ENCODE measurements around the gene BRCA2.

Gene BRCA2

DNA sequence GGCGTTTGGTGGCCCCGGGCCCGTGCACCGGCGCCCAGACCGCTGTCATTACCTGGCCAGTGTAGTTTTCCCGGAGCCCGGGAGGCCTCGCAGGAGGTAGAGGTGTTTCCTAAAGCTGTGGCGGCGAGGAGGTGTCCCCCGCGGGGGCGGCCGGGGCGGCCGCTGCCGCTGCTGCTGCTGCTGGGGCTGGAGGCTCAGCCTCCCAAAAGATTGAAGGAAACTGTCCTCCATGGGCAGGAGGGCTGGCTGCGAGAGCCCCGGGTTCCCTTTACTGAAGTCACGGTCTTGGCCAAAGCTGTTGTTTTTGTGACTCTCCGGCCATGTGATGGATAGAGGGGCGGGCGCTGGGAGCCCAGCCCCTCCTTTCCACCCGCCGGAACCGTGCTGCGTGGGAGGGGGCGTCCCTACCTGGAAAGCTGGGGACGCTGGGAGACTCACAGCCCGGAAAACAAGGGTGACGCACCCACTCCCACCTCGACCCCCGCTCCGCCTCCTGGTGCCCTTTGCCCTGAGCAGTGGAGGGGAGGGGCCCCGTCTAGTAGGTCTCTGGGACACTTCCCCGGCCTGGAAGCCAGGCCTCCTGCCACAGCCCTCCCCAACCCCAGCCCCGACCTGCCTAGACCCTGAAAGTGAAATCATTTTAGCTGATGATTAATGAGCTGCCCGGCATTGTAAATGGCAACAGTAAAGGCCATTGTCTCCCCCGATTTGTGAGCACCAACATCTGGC, 112.7 kb downstream of the BRCA2 start, which contains the start of gene N4BP2L1:
N4BP2L1 (minus strand) TSS at position 279 of the 729 bp plus-strand sequence; CDS start at position 231, 48 bp downstream.
- peak; percentile 82 for DNase-seq (ENCODE audit: low read depth)

DNA sequence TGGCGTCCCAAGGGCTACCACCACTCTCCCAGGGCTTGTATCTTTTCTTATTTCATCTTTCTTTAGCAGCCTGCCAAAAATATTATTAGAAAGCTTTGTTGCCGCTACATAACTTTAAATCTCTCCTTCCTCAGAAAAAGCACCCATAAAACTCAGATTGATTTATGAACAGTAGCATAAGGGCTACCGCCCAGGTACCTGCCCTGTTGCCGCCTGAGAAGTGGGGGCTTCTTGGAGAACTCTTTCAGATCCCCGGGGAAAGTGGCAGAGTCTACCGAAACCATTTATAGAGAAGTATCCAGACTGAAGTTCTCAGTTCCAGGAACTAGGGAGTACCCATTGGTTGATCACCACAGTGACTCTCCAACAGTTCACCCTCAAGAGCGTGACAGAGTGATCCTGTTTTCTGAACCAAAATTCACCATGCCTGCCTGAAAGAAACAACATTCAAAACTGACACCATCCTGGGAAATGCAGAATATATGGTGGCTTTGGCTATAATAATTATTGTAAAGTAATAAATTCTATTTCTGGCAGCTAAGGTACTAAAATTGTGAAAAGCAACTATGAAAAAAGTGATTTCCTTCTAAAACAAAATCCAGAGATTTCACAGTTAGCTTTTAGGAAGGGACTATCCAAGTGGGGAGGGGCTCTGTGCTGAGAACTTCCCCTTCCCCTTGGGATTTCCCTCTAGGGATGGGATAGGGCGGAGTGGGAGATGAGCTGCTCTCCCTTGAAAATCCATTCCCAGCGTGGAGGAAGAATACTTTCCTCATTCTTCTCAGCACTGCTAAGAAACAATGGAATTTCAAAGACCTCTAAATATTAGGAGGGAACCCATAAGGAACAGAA, 113.5 kb downstream of the BRCA2 start:
- no peak for DNase-seq (ENCODE audit: low read depth)

DNA sequence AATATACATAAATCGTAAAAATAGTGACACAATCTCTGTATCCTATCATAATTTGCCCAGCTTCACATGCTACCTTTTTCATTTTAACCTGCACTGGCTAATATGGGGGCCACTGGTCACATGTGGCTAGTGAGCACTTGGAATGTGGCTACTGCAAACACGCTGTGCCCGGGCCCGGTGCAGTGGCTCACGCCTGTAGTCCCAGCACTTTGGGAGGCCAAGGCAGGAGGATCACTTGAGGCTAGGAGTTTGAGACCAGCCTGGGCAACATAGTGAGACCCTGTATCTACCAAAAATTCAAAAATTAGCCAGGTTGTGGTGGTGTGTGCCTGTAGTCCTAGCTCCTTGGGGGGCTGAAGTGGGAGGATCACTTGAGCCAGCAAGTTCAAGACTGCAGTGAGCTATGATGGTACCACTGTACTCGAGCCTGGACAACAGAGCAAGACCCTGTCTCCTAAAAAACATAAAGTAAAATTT, 114.2 kb downstream of the BRCA2 start:
- DNase-seq (ENCODE audit: low read depth): no peak

DNA sequence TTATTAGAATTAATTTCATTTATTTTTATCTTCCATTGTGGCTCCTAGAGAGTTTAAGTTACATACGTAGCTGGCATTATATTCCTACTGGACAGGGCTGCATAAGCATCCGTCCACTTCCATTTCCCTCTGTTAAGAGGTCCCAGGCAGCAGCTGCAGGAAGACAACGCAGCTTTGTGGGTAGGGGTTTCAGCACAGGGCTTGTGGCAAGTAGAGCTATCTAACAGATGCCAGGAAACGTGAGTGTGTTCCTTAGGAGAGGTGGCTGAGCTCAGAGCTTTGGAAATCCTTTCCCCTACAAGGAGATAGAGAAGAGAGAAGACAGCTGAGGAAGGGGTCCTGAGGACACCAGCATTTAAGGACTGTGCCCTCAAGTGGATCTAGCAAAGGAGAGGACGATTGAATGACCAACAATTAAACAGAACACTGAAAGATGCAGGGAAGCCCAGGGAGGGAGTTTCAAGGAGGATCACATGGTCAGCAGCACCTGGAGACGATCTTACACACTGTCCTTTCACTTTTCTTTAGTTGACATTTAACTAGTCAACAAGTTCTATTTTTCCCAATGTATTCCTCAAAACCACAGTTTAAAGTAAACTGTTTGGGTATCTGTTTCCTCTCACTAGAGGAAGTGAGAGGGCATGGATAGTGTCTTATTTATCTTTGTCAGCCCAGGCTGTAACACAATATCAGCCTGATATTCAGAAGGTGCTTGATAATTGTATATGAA, 114.9 kb downstream of the BRCA2 start:
- no peak for DNase-seq (ENCODE audit: low read depth)

DNA sequence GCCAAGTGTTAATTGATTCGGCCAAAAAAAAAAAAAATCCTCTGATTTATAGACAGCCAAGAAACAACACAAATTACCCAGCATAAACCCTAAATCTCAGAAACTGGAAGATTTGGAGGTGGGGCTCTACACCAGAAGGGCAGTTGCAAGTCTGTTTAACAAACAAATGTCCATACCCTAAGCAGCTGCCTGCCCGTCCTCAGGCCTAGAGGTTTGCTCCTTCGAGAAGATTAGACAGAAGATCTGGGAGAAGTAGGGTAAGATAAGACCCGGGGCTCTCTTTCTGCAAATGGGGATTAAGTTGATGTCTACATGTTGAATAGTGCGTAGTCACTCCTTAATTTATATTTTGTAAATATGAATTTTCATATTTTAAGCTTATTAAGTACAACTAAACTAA, 116.1 kb downstream of the BRCA2 start:
- no peak for DNase-seq (ENCODE audit: low read depth)

DNA sequence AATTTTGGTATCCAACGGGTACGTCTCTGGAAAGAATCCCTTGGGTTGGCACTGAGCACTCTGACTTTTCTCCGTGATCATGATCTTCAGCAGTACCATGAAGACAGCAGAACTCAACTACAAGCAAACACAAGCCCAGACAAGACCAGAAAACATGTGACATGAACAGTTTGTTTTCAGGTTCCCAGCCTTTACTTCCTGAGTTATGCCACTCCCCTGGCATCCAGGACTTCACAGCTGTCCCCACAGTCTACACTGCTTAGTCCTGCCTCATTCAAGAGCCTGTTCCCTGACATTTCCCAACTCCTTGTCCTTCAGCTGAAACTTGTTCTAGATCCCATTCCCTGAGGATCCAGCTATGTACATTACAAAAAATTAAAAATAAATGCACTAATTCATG, 117.5 kb downstream of the BRCA2 start:
- no peak for DNase-seq (ENCODE audit: low read depth)

DNA sequence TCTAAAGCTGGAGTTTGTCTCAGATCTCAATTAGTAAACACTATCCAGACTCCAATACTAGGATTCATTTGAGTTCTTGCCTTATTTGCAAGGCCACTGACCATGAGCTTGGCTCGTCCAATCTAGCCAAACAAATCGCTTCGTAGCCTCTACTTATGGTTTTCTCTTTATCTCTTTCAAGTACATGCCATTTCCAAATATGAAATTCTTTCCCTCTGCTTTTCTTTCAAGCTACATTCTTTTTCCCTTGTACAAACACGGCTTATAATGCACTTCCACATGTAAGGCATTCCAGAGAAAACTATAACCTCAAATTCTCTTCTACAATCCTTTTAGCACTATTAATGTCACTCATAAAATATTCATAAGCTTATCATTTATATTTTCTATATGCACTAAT, 123.6 kb downstream of the BRCA2 start:
- no peak for DNase-seq (ENCODE audit: low read depth)

DNA sequence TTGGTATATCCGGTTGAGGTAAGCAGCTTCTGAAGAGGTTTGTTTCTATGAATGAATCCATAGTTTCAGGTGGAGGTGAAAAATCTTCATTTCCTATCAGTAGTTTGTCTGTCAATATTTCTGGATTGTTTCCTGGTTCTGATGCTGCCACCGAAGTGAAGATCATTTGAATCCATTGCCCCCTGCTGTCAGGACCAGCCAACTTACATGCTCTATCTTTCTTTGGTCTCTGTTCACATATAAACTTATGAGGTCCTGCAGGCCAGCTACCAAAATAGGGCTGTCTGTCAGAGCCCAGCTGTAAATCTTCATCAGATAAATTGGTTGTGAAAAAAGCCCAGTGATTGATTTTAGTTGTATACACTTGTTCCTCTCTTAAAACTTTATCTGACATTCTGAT, 127.8 kb downstream of the BRCA2 start:
- no peak for DNase-seq (ENCODE audit: low read depth)

DNA sequence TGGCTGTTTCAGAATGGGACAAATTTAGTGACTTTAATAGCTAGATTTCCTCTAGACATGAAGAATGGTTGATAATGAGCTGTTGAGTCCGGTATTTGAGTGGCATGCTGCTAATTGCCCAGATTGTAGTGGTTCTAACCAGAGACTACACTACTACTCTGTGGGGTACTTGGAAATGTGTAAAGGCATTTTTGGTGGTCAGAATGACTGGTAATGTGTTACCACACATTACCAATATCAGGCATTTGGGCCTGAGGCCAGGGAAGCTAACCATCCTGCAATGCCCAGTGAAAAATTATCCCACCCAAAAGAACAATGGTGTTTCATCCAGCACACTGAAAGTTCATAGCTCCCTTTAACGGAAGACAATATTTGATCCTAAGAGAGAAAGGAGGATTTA, 130.2 kb downstream of the BRCA2 start:
- DNase-seq (ENCODE audit: low read depth): no peak

DNA sequence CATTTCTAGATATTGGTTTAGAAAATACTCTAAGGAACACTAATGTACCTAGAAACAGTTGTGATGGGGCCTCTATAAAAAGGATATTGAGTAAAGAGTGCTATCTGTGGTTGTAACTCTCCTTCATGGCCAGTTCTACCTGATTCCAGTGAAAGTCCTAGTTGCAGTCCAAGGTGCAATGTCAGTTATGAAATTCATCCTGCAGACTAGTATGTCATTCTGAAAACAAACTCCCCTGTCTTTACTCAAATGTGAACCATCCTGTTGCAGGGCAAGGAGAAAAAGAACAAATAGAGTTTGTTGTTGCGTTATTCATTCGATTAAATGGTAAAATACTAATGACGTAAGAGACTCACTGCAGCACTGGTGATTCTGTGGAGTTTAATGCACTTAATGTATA, 130.9 kb downstream of the BRCA2 start:
- DNase-seq (ENCODE audit: low read depth): no peak

DNA sequence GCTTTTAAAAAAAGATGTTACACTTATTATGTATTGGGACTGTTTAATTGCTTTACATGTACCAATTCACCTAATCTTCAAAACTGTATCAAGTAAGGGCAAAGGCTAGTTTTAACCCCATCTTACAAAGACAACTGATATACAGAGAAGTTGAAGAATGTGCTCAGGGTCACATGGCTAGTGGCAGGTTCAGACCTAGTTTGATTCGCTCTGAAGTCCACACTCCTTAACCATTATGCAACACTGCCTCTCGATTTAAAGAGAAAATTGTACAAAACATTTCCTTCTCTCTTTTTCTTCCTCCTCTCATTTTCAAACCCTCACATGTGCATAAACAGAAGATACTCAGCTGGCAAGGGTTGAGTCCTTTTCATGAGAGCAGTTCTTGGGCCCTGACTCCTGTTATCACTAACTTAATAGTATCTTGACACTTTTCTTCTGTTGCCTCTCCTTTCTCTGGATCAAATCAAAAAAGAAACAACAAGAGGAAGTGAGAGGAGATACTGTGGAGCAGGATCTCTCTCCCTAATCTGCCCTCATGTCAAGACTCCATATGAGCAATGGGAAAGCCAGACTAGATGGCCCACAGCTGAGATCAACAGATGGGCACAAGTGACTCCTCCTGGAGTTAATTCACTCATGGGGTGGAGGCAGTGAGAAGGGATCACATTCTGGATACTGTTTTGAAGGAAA, 131.6 kb downstream of the BRCA2 start:
- DNase-seq (ENCODE audit: low read depth): no peak

DNA sequence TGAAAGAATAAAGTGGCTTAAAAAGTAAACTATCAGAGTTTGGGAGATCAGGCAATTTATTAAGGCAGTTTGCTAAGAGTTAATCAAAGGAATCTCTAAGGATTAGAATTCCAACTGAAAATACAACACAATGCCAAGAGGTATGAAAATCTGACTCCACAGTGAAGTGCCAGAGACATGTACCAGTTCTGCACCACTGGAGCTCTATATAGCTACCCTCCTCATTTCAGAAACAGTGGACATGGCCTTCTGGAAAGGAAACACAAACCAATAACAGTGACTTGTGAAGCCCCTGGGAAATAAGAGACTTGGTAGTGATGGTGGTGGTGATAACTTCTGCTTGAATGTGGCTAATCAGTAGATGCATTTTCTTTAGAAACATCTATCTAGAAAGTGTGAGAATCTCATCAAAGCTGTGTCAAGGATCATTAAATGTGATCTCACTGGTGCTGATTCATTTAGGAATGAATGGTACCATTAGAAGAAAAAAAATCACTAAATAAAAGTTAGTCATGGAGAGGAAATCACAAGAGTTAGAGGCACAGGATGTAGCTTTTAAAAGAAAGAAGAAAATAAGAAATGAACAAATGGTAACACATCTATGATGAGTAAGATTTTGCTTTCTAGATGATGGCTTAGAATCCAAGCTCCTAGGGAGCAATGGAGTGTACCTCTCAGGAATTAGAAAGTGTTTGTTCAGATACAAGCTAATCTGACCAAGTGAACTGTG, 132.8 kb downstream of the BRCA2 start:
- no peak for DNase-seq (ENCODE audit: low read depth)

DNA sequence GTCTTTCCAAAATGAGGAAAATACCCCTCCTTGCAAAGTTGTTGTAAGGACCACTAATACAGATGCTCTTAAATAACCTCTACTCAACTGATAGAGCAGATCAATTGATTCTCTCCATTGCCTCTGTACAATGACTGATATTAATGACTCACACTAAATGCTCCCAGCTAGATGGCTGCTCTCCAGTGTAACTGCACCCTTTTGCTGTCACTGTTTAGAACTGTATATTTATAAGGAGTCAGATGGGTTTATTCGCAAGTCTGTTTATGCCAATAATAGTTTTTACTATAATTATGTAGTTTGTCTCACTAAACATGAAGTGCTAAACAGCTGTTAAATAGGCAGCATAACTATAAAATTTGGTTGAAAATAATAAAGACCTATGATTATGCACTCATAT, 133.7 kb downstream of the BRCA2 start:
- no peak for DNase-seq (ENCODE audit: low read depth)

Data from stimulated activated CD8-positive, alpha-beta memory T cell treated with anti-CD3 and anti-CD28 coated beads, Interleukin-12 subunit alpha, Interleukin-12 subunit beta, amount 100 ng/mL, for 4 hours (primary cell).